MM.1S (cell line): ENCODE data around the gene STMND1.

ENCODE experiments used
- DNase-seq: peaks from one replicate; pipeline ENCODE4 v3.0.0-alpha.2; 2015
- H2AFZ ChIP-seq: fragments of 300-600 bp; sonication (generic); 2 replicates; pipeline ENCODE4 v1.6.0; 2016; ENCODE audit warnings: antibody characterized with exemption, low read length
- H3F3A ChIP-seq: fragments of 300-600 bp; sonication (generic); 2 replicates; pipeline ENCODE4 v1.6.1; 2016; ENCODE audit warnings: mild to moderate bottlenecking, antibody characterized with exemption, low read length, moderate library complexity, mixed read lengths; ENCODE audit not compliant: insufficient read depth
- H3K27ac ChIP-seq: fragments of 300-600 bp; sonication (generic); 2 replicates; pipeline ENCODE4 v1.5.1; 2016; ENCODE audit warnings: mild to moderate bottlenecking, low read length
- H3K27me3 ChIP-seq: fragments of 300-600 bp; sonication (generic); replicated peaks from 2 replicates; pipeline ENCODE4 v1.6.0; 2016; ENCODE audit warnings: low read length; ENCODE audit not compliant: insufficient read depth
- H3K36me3 ChIP-seq: fragments of 300-600 bp; sonication (generic); replicated peaks from 2 replicates; pipeline ENCODE4 v1.6.1; 2016; ENCODE audit warnings: mild to moderate bottlenecking, low read length, mixed read lengths; ENCODE audit not compliant: insufficient read depth
- H3K4me1 ChIP-seq: fragments of 300-600 bp; sonication (generic); 2 replicates; pipeline ENCODE4 v1.6.1; 2016; ENCODE audit warnings: low read length, mixed read lengths
- H3K4me2 ChIP-seq: fragments of 300-600 bp; sonication (generic); 2 replicates; pipeline ENCODE4 v1.6.0; 2016; ENCODE audit warnings: low read depth, low read length
- H3K4me3 ChIP-seq: fragments of 300-600 bp; sonication (generic); 2 replicates; pipeline ENCODE4 v1.5.1; 2016; ENCODE audit warnings: low read length, mixed read lengths
- H3K79me2 ChIP-seq: fragments of 300-600 bp; sonication (generic); 2 replicates; pipeline ENCODE4 v1.6.1; 2016; ENCODE audit warnings: mixed run types, low read length, mixed read lengths
- H3K9ac ChIP-seq: fragments of 300-600 bp; sonication (generic); 2 replicates; pipeline ENCODE4 v1.6.1; 2016; ENCODE audit warnings: low read length, mixed read lengths
- H3K9me2 ChIP-seq: fragments of 300-600 bp; sonication (generic); replicated peaks from 2 replicates; pipeline ENCODE4 v1.6.1; 2016; ENCODE audit warnings: mild to moderate bottlenecking, low read length, mixed read lengths; ENCODE audit not compliant: insufficient read depth
- H3K9me3 ChIP-seq: fragments of 300-600 bp; sonication (generic); replicated peaks from 2 replicates; pipeline ENCODE4 v1.6.1; 2016; ENCODE audit warnings: mild to moderate bottlenecking, low read length, mixed read lengths; ENCODE audit not compliant: insufficient read depth
- H4K20me1 ChIP-seq: fragments of 300-600 bp; sonication (generic); 2 replicates; pipeline ENCODE4 v1.6.1; 2016; ENCODE audit warnings: mild to moderate bottlenecking, low read length, moderate library complexity, mixed read lengths; ENCODE audit not compliant: insufficient read depth
- EZH2 ChIP-seq: fragments of 300-600 bp; sonication (generic); optimal IDR thresholded peaks from 2 replicates; pipeline ENCODE3; 2017; ENCODE audit warnings: low read depth, mild to moderate bottlenecking, antibody characterized with exemption, low read length, mixed read lengths
- EZH2phosphoT487 ChIP-seq: fragments of 300-600 bp; sonication (generic); IDR thresholded peaks from 2 replicates; pipeline ENCODE4 v1.6.1; 2018; ENCODE audit warnings: antibody characterized with exemption, low read length
- TF ChIP-seq, protein P1 (sequence below): fragments of 300-600 bp; sonication (generic); IDR thresholded peaks from 2 replicates; pipeline ENCODE4 v1.5.1; 2016; ENCODE audit warnings: antibody characterized with exemption, low read length, mixed read lengths

Gene STMND1

GRCh38 chr6:17102258-17102870, 514 bp downstream of the STMND1 start:
- no peak overlapping the region for H3K9ac ChIP-seq
- H3F3A ChIP-seq: no peaks in the 10 kb centered on the region
- no peaks in the 10 kb centered on the region for H4K20me1 ChIP-seq
- H3K4me3 ChIP-seq: no peak overlapping the region
- no peaks in the 10 kb centered on the region for H3K9me3 ChIP-seq
- H2AFZ ChIP-seq: no peak overlapping the region
- no peaks in the 10 kb centered on the region for H3K9me2 ChIP-seq
- H3K79me2 ChIP-seq: no peaks in the 10 kb centered on the region
- no peak overlapping the region for H3K27ac ChIP-seq
- no peak for DNase-seq
- no peak overlapping the region for H3K4me2 ChIP-seq
- H3K4me1 ChIP-seq: no peaks in the 10 kb centered on the region
- TF ChIP-seq EZH2: no peak
- TF ChIP-seq EZH2phosphoT487: no peak
- TF ChIP-seq, protein P1, sequence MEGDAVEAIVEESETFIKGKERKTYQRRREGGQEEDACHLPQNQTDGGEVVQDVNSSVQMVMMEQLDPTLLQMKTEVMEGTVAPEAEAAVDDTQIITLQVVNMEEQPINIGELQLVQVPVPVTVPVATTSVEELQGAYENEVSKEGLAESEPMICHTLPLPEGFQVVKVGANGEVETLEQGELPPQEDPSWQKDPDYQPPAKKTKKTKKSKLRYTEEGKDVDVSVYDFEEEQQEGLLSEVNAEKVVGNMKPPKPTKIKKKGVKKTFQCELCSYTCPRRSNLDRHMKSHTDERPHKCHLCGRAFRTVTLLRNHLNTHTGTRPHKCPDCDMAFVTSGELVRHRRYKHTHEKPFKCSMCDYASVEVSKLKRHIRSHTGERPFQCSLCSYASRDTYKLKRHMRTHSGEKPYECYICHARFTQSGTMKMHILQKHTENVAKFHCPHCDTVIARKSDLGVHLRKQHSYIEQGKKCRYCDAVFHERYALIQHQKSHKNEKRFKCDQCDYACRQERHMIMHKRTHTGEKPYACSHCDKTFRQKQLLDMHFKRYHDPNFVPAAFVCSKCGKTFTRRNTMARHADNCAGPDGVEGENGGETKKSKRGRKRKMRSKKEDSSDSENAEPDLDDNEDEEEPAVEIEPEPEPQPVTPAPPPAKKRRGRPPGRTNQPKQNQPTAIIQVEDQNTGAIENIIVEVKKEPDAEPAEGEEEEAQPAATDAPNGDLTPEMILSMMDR: no peak
- no peaks in the 10 kb centered on the region for H3K36me3 ChIP-seq
- H3K27me3 ChIP-seq: no peaks in the 10 kb centered on the region

GRCh38 chr6:17103715-17104114, 1.9 kb downstream of the STMND1 start:
- no peak overlapping the region for H3K9ac ChIP-seq
- no peaks in the 10 kb centered on the region for H3F3A ChIP-seq
- TF ChIP-seq, protein P1: no peak
- TF ChIP-seq EZH2: no peak
- no peak for TF ChIP-seq EZH2phosphoT487
- H4K20me1 ChIP-seq: no peaks in the 10 kb centered on the region
- H3K9me2 ChIP-seq: no peaks in the 10 kb centered on the region
- H3K36me3 ChIP-seq: no peaks in the 10 kb centered on the region
- no peak overlapping the region for H3K4me3 ChIP-seq
- no peaks in the 10 kb centered on the region for H3K79me2 ChIP-seq
- no peak overlapping the region for H3K4me2 ChIP-seq
- H3K27ac ChIP-seq: no peak overlapping the region
- H3K4me1 ChIP-seq: no peaks in the 10 kb centered on the region
- no peak for DNase-seq
- no peaks in the 10 kb centered on the region for H3K9me3 ChIP-seq
- no peaks in the 10 kb centered on the region for H3K27me3 ChIP-seq
- H2AFZ ChIP-seq: no peak overlapping the region

- Histone ChIP-seq H3K79me2 (no peaks in the 10 kb centered on the region), H4K20me1 (no peaks in the 10 kb centered on the region), H3K4me3 (no peak overlapping the region), H3K4me2 (no peak overlapping the region), H3K36me3 (no peaks in the 10 kb centered on the region), H3F3A (no peaks in the 10 kb centered on the region), H3K4me1 (no peaks in the 10 kb centered on the region), H3K27me3 (no peaks in the 10 kb centered on the region), H2AFZ (no peak overlapping the region), H3K9ac (no peak overlapping the region), H3K9me2 (no peaks in the 10 kb centered on the region), H3K27ac (no peak overlapping the region), H3K9me3 (no peaks in the 10 kb centered on the region)
- no peak for DNase-seq
- TF ChIP-seq, protein P1: no peak
- no peak for TF ChIP-seq EZH2phosphoT487
- TF ChIP-seq EZH2: no peak
Measured at GRCh38 chr6:17107863-17108262, 6.0 kb downstream of the STMND1 start.
